Measurements from ENCODE around the gene CAMTA1. TPM values are rescaled to one million over a fixed set of nuclear protein-coding genes. Genes with fewer than 3 reads are reported as not detected.

CAMTA1 gene
- total RNA-seq, 6 experiments from 2014 or later: 78.1 to 96.6 (median 86.1) TPM

- H3K4me3 Mint-ChIP-seq: no peak overlapping the region
- peaks cover 6% of the 10 kb centered on the region for H3K36me3 Mint-ChIP-seq (ENCODE audit: low read depth)
- H3K27ac Mint-ChIP-seq: no peak overlapping the region
- peaks cover 13% of the 10 kb centered on the region for H3K9me3 Mint-ChIP-seq
- H3K27me3 Mint-ChIP-seq (ENCODE audit: insufficient read depth): no peaks in the 10 kb centered on the region
- DNase-seq: no peak
- peaks cover 58% of the 10 kb centered on the region for H3K4me1 Mint-ChIP-seq (ENCODE audit: low read depth)
- TF ChIP-seq, protein P1, sequence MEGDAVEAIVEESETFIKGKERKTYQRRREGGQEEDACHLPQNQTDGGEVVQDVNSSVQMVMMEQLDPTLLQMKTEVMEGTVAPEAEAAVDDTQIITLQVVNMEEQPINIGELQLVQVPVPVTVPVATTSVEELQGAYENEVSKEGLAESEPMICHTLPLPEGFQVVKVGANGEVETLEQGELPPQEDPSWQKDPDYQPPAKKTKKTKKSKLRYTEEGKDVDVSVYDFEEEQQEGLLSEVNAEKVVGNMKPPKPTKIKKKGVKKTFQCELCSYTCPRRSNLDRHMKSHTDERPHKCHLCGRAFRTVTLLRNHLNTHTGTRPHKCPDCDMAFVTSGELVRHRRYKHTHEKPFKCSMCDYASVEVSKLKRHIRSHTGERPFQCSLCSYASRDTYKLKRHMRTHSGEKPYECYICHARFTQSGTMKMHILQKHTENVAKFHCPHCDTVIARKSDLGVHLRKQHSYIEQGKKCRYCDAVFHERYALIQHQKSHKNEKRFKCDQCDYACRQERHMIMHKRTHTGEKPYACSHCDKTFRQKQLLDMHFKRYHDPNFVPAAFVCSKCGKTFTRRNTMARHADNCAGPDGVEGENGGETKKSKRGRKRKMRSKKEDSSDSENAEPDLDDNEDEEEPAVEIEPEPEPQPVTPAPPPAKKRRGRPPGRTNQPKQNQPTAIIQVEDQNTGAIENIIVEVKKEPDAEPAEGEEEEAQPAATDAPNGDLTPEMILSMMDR (IDR thresholded peaks at IDR 0.05): no peak
Measured at GRCh38 chr1:7264101-7264500, 478.8 kb downstream of the CAMTA1 start.

- Mint-ChIP-seq H3K4me1 (ENCODE audit: low read depth) (peaks cover 58% of the 10 kb centered on the region), H3K27me3 (ENCODE audit: insufficient read depth) (peaks cover 2% of the 10 kb centered on the region; the same call in 1 of the 2 replicates), H3K4me3 (peak overlapping the region; percentile 66), H3K36me3 (ENCODE audit: low read depth) (peaks cover 14% of the 10 kb centered on the region), H3K9me3 (peaks cover 20% of the 10 kb centered on the region), H3K27ac (peak overlapping the region; percentile 87)
- TF ChIP-seq, protein P1 (IDR thresholded peaks at IDR 0.05): no peak; the same call in 1 of the 2 replicates
- DNase-seq: peak; percentile 83
Measured at GRCh38 chr1:7265771-7266371, 480.6 kb downstream of the CAMTA1 start.

DNA sequence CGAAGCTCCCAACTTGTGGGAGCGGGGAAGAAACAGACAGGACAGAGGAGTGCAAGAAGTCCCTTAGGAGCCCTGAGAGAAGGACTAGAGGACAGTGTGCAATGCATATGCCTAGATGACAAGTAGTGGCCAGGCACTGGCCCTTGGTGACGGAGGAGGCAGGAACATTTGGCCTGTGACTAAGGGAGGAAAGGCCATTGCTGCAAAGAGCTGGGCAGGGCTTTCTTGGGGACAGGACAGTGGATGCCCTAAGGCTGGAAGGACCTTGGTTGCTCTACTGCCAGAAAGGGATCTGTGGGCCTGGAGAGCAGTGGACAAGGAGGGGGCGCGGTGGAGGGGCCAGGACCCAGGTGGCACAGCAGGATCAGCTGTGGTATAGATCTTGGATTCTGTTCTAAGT lies 481.3 kb downstream of the CAMTA1 start:
- peaks cover 14% of the 10 kb centered on the region for H3K36me3 Mint-ChIP-seq (ENCODE audit: low read depth)
- peaks cover 58% of the 10 kb centered on the region for H3K4me1 Mint-ChIP-seq (ENCODE audit: low read depth)
- peaks cover 20% of the 10 kb centered on the region for H3K9me3 Mint-ChIP-seq
- TF ChIP-seq, protein P1 (IDR thresholded peaks at IDR 0.05): no peak
- peak overlapping the region; percentile 87 for H3K27ac Mint-ChIP-seq
- H3K27me3 Mint-ChIP-seq (ENCODE audit: insufficient read depth): peaks cover 2% of the 10 kb centered on the region; the same call in 1 of the 2 replicates
- H3K4me3 Mint-ChIP-seq: no peak overlapping the region
- DNase-seq: no peak

- peak; percentile 55 for DNase-seq
Measured at GRCh38 chr1:7267493-7267892, 482.2 kb downstream of the CAMTA1 start.

DNA sequence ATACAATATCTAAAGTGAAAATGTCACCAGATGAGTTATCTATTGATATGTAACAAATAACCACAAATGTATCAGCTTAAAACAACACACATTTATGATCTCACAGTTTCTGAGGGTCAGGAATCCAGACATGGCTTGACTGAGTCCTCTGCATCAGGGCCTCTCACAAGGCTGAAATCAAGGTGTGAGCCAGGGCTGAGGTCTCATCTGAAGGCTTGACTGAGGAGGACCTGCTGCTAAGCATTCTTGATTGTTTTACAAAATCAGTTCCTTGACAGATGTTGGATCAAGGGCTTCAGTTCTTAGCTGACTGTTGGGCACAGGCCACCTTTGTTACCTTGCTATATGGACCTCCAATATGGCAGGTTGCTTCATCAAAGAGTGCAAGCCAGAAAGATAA lies 483.7 kb downstream of the CAMTA1 start:
- peaks cover 20% of the 10 kb centered on the region for H3K9me3 Mint-ChIP-seq
- H3K27me3 Mint-ChIP-seq (ENCODE audit: insufficient read depth): peaks cover 2% of the 10 kb centered on the region; the same call in 1 of the 2 replicates
- H3K4me3 Mint-ChIP-seq: no peak overlapping the region
- H3K36me3 Mint-ChIP-seq (ENCODE audit: low read depth): peaks cover 14% of the 10 kb centered on the region
- TF ChIP-seq, protein P1 (IDR thresholded peaks at IDR 0.05): no peak
- DNase-seq: no peak
- H3K4me1 Mint-ChIP-seq (ENCODE audit: low read depth): peaks cover 43% of the 10 kb centered on the region
- H3K27ac Mint-ChIP-seq: no peak overlapping the region

More at GRCh38 chr1:7267493-7267892, 482.2 kb downstream of the CAMTA1 start:
- peaks cover 20% of the 10 kb centered on the region for H3K9me3 Mint-ChIP-seq
- peak overlapping the region; percentile 87 for H3K27ac Mint-ChIP-seq
- peaks cover 2% of the 10 kb centered on the region; the same call in 1 of the 2 replicates for H3K27me3 Mint-ChIP-seq (ENCODE audit: insufficient read depth)
- H3K36me3 Mint-ChIP-seq (ENCODE audit: low read depth): peaks cover 14% of the 10 kb centered on the region
- no peak overlapping the region for H3K4me3 Mint-ChIP-seq
- TF ChIP-seq, protein P1 (IDR thresholded peaks at IDR 0.05): no peak
- peaks cover 58% of the 10 kb centered on the region for H3K4me1 Mint-ChIP-seq (ENCODE audit: low read depth)
